ENCODE results near the gene PARD6G.

GRCh38 chr18:80192653-80193385 is 54.5 kb downstream of the PARD6G start:
- no peak for TF ChIP-seq CTCF (IDR thresholded peaks at IDR 0.05)
- no peak for TF ChIP-seq POLR2A (IDR thresholded peaks at IDR 0.05)
